Fibroblast of skin of back (primary cell): Measurements from ENCODE around the gene CXADR.

Experiments used
- DNase-seq: peaks from one replicate; pipeline ENCODE4 v3.0.0-alpha.2; 2013

Gene CXADR

DNA sequence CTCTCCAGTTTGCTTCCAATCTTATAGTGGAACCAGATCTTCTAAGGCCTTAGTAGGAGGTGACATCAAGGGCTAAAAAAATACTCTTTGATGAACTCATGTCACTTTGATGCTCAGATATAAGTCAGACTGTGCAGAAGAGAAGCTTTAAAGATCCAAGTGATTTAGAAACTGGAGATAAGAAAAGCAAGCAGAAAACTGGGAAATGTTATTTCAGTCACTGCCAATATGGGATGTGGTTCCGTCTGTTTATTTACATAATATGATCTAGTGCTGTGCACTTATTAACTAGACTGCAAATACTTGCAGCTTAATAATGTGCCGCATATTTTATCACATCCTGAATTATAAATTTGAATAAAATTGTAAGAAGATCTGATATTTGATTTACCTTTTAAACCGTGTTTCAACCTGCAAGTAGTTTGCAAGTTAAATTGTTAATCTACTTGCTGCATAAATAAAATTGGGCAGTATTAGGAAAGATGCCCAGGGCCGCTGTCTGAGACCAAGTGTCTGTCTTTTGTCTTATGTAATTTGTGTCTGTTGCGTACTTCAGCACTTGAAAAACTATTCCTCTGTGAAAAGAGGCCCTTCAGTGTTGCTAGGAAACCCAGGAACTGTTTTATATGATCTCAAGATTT, 29.6 kb downstream of the CXADR start:
- DNase-seq, result no peak

DNA sequence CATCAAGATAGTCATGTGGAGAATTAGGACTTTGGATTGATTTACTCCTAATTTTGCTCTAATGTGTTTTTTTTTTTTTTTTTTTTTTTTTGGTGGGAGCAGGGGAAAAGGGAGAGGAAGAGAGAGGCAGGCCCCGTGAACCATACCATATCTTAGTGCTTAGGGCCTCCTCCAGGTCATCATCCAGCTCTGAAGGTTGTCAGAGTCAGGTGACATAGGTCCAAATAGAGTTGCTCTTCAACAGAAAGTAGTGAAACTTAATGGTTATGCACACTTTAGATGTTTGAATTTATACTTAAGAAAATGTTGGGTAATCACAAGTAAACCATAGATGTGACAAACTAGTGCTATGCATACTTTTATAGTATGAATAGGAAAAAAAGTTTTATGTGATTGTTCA, 32.2 kb downstream of the CXADR start:
- DNase-seq, result no peak

DNA sequence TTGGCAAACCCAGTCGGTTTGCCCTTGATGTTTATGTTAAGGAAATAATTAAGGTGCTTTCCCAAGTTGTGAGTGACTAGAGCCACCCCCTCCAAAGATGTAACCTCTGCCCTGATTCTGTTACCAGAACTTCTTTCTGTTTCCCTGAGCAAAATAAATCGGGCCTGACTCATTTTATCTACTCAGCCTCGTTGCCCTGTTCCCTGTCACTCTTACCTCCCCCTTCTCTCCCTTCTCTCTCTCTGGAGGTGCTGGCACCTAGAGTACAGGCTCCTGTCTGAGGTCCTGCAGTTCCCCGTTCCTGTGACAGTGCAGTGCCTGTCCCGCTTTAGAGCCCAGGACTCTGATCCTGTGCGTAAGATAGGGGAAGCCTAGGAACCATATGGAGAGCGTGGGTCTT, 35.4 kb downstream of the CXADR start:
- DNase-seq, result no peak

DNA sequence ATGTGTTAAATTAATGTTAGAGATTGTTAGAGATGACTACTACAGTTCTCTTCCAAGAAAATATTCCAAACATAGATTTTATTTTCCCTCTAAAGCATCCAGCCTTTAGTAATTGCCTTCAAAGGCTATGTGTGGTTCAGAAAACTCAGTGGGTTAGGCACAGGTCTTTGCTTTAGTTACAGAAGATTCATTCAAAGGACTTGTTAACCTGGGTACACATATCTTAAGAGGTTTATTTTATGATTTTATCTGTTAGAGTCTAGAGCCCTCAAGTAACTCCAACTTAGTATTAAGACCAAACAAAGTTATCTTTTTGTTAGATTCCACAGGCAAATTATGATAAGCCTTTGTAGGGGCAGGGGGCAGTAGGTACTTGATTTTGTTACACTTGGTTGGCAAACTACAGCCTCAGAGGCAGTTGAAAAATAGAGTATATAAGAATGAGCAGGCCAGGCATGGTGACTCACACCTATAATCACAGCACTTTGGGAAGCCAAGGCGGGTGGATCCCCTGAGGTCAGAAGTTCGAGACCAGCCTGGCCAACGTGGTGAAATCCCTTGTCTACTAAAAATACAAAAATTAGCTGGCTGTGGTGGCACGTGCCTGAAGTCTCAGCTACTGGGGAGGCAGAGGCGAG, 37.9 kb downstream of the CXADR start:
- no peak for DNase-seq

DNA sequence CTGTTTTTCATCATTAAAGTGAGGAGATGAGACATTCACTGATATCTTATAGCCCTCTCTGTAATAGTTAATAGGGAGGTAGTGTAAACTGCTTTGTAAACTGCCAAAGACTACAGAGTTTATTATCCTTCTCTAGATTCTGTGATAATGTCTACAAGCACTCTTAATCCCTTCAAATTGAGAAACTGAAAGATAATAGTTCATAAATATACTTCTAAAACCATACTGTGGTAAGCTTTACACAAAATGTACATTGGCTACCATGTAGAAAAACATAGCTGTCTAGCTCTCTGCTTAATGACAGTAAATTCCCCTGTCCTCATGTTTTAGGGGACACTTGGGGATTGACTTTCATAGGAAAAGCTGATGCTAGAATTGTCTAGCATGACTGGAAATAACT, 39.6 kb downstream of the CXADR start:
- no peak for DNase-seq

DNA sequence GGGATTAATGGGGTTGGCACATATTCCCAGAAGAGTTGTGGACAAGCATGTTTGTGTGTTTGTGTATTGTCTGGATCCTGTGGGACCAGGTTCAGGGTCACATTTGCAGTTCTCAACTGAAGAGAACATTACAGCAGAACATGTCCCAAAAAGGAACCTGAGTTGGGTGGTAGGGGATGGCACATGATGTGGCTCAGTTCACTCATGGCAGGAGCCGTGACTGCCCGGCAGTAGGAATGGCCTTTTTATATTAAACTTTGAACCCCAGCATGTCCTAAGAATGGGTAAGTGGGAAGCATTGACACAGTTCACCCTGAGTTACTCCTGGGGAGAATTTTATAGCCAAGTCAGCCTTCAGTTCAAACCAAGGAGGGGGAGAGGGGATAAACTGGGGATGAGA, 41.3 kb downstream of the CXADR start:
- DNase-seq, result no peak

DNA sequence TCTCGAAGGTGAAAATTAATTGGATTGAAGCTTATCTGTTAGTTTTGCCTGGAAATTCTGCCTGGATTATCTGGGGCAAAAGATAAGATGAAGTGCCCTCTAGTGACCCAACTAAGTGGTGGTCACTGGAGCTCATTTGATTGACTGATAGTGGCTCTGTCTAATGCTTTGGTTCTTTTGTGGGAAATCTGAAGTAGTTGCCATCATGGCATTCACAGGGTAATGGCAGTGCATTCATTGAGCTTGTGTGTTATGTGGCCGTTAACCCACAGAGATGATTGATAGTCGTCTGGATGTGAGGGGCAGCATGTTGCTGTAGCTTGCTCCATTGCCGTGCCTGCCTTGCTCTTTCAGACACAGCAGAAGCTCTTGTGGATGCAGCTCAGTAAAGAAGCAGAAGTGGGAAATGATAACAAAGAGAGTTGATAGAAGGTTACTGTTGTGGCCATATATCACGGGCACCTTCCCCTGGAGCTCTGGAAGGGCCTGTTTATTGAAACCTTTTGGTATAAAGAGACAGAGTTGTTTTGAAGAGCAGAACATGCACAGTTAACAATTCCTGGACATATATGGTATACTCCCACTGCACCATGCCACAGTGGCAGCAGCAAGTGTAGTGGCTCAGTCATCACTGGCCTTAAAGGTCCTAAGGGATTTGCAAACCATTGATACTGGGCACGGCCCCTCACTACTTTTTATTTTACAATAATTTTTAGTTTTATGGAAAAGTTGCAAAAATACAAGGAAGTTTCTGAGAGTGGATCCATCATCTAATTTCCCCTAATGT, 42.0 kb downstream of the CXADR start:
- peak; percentile 7 for DNase-seq

DNA sequence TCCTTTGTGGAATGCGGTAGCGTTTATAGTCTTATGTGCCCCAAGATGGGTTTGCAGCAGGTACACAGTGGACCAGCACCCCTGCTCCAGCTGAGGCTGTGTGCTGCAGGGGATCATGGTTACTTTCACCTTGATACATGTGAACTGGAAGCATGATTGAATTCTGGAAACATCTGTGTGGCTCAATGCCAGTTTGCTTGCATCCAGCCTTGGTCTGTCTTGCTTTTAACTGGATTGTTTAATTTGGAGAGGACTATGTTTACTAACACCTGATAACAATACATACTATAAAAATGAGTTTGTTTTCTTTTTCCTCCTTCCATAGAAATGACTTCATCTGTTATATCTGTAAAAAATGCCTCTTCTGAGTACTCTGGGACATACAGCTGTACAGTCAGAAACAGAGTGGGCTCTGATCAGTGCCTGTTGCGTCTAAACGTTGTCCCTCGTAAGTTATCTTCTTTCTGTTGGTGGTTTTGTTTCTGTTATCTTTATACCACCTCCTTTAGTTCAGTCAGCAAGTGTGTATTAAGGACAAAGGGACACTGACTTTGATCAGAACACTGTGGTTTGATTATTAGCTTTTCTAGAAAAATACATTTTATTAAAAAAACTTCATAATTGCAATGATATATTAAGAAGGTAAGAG, 47.7 kb downstream of the CXADR start:
- no peak for DNase-seq

DNA sequence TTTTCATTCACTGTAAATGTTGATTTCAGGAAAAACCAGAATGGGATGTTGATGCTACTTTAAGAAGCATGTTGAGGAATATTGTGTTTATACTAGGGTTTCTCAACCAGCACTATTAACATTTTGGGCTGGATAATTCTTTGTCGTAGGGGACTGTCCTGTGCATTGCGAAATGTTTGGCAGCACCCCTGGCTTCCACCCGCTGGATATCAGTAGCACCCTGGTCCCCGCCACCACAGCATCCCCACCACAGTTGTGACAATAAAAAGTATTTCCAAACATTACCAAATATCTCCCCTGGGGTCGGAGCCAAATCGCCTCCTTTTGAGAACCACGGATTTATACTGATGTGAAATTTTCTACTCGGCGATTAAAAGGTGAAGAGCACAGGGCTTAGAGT, 57.9 kb downstream of the CXADR start:
- DNase-seq, result no peak

DNA sequence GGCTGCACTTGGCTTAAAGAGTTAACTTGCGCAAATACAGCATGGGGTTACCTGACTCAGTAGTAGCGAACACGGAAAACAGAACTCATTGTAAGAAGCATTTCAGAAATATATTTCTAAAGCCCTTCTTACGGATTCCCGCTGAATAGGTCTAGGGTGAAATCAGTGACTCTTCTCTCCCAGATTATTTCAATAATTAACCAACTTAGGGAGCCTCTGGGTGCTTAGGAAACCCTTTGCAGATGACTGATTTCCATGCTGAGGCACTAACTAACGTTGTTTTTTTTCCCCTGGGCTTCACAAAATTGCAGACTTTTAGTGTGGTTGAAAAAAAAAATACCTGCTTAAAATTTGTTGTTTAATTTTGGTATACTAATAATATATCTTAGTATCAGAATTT, 59.6 kb downstream of the CXADR start:
- no peak for DNase-seq

DNA sequence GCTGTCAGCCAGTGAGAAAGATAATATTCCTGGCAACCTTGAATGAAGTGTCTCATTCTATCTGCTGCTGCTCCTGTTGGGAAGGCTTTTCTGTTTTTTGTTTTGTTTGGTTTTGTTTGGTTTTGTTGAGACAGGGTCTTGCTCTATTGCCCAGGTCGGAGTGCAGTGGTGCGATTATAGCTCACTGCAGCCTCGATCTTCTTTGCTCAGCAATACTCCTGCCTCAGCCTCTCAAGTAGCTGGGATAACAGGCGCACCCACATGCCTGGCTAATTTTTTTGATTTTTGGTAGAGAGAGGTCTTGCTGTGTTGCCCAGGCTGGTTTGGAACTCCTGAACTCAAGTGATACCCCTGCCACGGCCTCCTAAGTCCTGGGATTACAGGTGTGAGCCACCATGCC, 62.2 kb downstream of the CXADR start:
- no peak for DNase-seq

DNA sequence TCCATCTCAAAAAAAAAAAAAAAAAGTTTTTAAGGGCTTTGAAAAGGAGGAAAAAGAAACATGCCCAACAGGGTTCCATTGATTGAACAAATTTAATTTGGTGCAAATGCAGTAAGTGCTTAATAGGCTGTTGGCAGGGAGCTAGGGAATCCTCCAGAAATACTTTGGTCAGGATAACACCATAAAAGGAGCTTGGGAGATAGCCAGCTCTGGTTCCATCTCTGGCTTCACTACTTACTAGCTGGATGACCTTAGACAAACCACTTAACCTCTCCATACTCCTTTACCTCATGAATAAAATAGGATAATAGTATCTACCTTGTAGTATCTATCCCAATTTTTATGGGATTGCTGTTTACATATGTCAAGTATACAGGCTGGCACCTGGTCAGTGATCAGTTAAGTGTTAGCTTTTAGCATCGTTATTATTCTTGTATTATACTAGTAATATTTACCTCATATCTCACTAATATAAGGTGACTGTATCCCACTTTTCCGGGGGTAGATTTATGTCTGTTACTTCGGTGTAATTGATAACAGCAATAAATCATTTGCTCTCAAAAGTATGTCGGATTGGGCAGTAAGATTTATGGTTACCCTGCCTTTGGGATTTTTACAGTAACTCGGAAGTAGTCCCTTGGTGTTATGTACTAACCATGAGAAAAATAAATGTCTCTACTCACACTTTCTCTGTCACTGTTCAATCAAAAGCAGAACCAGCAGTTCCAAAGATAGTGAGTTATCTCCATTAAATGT, 63.4 kb downstream of the CXADR start:
- no peak for DNase-seq

DNA sequence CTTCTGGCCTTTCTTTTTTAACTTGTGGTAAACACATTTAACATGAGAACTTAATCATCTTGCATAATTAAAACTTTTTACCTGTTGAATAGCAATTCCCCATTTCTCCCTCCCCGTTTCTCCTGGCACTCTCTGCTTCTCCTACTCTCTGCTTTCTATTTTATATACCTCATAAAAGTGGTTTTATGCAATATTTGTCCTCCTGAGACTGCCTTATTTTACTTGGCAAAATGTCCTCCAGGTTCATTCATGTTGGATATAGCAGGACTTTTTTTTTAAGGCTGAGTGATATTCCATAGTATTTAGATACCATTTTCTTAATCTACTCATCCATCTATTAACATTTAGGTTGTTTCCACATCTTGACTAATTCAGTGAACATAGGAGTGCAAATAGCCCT, 64.9 kb downstream of the CXADR start:
- no peak for DNase-seq

DNA sequence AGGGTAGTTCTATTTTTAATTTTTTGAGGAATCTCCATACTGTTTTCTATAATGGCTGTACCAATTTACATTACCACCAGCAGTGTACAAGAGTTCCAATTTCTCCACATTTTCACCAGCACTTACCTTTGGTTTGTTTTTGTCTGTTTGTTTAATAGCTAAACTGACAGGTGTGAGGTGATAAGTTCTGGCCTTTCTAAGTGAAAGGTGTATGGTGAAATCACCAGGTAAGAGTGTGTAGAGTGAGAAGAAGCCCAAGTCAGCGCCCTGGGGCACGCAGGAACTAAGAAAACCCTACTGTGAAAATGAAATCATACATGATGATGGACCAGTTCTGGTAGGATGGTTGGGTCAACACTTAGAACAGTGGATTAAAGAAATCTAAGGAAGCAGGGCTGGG, 65.3 kb downstream of the CXADR start:
- DNase-seq, result no peak

DNA sequence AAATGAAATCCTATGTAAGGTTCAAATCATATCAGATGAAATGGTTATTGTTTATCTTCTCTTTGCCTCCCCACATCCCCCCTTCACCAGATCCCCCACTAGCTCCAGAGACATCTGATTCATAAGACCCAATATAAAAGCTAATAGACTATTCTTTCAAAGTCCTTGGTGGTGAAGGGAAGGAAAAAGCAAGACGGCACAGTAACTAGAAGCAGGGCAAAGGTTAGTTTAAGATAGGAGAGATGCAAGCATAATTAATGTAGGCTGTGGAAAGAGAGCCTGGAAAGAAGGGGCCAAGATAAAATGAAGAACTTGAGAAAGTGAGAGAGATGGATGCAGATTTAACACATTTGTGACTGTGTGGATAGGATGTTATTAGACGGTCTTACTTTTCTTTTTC, 66.0 kb downstream of the CXADR start:
- DNase-seq, result no peak

DNA sequence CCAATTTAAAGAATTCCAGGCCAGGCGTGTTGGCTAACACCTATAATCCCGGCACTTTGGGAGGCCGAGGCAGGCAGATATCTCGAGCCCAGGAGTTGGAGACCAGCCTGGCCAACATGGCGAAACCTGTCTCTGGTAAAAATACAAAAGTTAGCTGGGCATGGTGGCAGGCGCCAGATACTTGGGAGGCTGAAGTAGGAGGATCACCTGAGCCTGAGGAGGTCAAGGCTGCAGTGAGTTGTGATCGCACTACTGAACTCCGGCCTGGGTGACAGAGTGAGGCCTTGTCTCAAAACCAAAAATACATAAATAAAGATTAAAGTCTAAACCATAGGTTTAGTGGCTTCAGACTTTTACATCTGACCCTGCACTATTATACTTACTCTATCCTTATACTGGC, 67.5 kb downstream of the CXADR start:
- no peak for DNase-seq

DNA sequence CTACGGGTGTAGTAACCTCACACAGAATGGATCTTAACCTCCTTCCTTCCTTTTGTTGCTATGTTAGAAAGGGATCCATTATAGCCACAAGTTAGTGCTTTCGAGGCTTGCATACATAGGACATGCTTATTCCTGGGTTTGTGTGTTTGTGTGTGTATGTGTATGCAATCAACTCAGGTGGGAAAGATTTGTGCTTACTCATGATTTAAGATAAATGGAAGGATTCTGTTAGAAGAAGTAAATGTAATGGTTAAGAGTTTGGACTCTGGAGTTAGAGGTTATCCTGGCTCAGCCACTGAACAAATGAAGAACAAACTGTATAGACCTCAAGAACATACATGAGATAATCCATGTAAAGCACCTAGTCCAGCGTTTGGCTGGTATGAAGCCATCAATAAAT, 71.1 kb downstream of the CXADR start:
- no peak for DNase-seq

DNA sequence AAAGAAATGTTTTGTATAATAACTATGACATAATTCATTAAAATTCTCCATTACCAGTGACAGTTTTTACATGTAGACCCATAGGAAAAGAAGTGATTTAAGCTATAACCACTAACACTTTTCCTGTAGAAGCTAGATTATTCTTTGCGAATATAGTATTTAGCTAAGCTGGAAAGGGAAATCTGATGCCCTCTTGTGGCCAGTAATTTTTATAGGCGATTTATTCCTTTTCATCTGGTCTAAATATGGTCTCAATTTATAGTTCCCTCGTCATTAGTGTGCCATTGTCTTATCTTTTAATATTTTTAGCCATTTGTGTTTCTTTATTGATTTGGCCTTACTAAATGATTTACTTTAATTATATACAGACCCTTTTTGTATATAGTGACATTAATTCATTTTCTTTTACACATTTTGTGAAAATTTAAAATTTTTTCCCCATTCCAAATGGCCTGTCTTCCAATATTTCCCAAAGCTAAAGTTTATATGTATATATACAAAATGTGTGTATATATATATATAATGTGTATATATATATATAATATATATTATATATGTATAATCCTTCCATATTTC, 73.1 kb downstream of the CXADR start:
- DNase-seq, result peak; percentile 52

DNA sequence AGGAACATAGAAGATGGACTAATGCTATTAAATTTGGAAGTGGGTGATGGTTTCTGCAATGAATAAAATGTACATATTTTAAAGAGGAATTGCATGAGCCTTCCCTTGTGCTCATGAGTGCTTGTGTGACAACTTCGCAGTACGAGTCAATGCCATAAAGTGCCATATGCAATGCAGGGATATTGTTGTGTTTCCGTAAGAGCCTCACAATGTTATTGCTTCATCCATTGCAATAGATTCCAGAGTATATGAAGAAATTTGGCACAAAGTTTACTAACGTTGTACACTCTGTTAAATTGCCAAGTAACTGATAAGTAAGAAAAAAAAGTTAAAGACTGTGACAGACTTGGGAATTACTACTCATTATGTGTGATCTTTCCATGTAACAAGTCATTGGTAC, 77.6 kb downstream of the CXADR start:
- DNase-seq, result no peak

DNA sequence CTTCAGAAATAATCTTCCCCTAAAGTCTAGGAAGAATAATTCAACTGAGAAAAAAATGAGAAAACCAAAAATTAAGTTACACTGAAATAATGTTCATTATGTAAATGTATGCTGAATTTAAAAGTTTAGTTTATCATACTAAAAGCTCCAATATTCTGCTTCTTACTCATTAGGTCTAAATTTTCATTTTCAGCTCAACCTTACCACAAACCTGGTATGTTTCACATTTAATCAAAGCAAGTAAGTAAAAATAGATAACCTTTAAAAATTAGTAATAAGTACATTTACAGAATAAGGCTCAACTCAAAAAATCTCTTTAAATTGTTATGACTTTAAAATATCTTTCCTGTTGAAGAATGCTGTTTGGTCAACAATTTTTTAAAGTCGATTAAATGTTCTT, 84.8 kb downstream of the CXADR start:
- DNase-seq, result no peak

DNA sequence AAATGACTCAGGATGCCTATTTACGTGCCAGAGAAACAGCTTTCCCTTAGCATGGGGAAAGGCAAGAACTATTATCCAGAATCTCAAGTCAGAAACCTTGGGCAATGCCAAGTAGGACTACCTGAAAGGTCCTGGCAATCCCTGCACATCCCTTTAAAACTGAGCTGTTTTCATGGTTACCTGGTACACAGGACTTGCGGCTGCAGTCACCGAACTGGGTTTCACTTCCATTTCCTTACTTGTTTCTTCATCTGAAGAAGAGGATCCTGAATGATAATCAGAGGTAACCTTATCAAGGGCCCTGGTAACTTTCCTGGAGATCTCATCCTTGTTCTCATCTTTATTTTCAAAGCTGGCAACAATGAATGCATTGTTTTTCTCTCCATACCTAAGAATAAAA, 85.6 kb downstream of the CXADR start:
- no peak for DNase-seq

DNA sequence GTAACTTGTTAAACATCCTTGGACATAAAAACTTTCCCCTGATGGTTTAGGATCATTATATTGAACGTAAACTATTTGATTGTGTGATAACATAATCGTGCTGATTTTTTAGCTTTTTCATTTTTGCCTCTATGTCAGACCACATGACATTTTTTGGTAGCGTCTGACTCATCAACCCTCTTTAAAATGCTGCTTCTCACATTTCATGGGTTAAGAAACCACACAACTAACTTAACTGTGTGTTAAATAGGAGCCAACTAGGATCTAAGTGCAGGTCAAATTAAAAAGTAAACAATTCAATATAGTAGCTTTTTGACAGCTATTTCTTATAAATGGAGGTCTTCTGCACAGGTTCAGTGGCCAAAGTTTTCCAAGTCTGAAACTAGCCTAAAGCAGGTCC, 90.0 kb downstream of the CXADR start:
- peak; percentile 25 for DNase-seq

DNA sequence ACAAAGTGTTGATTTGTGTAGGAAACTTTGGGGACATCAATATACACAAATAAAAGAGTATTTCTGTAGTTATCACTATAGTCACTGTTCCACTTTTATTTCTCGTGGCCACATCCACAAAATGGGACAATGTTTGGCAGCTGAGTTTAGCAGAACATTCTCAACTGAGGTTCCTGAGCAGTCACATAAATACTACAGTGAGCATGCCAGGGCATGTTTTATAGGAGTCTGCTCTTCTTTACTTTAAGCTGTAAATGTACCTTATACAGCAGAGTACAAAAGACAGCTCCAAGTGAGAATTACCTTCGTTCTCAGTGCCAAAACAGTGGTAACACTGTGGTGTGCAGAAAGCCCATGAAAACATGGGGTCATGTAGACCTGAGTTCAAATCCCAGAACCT, 94.8 kb downstream of the CXADR start:
- no peak for DNase-seq
